ENCODE measurements around the gene TAF4. TPM values are rescaled to one million over a fixed set of nuclear protein-coding genes. Genes with fewer than 3 reads are reported as not detected.
"Not testable (repeated sequence)": the region's sequence is repeated elsewhere in the genome, so short reads cannot be mapped to it uniquely, and the experiment has no call there.

TAF4 gene
- total and polyA plus RNA-seq, 3 experiments from 2014 or later: 1.4 to 21.0 (median 20.5) TPM

DNA sequence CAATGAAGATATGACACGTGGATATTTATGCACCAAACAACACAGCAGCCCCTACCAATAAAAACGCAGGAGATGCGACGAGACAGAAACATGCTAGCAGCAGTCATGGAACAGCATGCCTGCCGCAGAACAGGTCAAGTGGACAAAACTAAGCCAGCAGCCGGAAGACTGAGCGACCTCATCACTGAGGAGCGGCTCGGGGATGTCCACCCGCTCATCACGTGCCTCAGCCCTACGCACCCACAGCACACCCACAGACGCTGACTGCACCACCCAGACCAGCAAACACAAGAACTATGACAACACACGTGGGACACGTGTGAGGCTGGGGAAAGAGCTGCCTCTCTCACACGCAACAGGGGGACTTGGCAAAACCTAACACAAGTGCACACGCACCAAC is 81.7 kb downstream of the TAF4 start:
- Histone ChIP-seq H3K36me3 (ENCODE audit: insufficient read depth, low read length) (peaks cover 11% of the 10 kb centered on the region), H3K4me1 (ENCODE audit: insufficient read depth, low read length) (peaks cover 13% of the 10 kb centered on the region), H3K27me3 (ENCODE audit: insufficient read depth, low read length, poor library complexity, severe bottlenecking) (no peaks in the 10 kb centered on the region), H3K9me3 (ENCODE audit: low read length) (peaks cover 11% of the 10 kb centered on the region), H3K27ac (ENCODE audit: low read depth, low read length) (no peak overlapping the region), H3K4me3 (ENCODE audit: low read length) (no peak overlapping the region)
- H3K4me3 Mint-ChIP-seq: peak overlapping the region in 2 of 7 donors; percentile 15 to 32
- peak overlapping the region in 3 of 8 donors; percentile 33 to 51 (median 48) for H3K27ac Mint-ChIP-seq
- peaks cover 36 to 40% (median 38%) of the 10 kb centered on the region in 3 donors for H3K4me1 Mint-ChIP-seq
- H3K9me3 Mint-ChIP-seq: peaks cover 4 to 21% (median 17%) of the 10 kb centered on the region in 5 donors
- DNase-seq: no peak
- peaks cover 0 to 1% of the 10 kb centered on the region in 2 donors for H3K27me3 Mint-ChIP-seq
- CTCF ChIA-PET: no interaction called here
- H3K36me3 Mint-ChIP-seq: peaks cover 22 to 42% (median 37%) of the 10 kb centered on the region in 3 donors
- POLR2A ChIA-PET: no interaction called here

DNA sequence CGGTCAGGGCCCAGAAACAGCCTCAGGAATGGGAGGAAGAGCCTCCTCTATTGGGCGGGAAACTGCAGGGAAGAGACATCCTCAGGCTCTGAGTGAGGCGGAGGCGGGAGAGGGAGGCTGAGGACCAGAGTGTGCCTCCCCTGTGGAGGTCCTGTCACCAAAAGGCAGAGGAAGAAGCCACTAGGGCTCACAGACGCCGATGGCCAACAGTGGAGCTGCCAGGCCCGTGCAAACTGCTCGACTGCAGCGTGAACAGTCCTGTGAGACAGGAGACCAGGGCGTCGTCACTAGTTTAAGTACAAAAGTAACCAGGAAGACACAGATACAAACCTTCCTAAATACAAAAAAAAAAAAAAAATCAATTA is 82.7 kb downstream of the TAF4 start:
- Mint-ChIP-seq H3K36me3 (peaks cover 18 to 36% (median 30%) of the 10 kb centered on the region in 3 donors), H3K27ac (peak overlapping the region in 2 of 8 donors; percentile 54 to 77)

DNA sequence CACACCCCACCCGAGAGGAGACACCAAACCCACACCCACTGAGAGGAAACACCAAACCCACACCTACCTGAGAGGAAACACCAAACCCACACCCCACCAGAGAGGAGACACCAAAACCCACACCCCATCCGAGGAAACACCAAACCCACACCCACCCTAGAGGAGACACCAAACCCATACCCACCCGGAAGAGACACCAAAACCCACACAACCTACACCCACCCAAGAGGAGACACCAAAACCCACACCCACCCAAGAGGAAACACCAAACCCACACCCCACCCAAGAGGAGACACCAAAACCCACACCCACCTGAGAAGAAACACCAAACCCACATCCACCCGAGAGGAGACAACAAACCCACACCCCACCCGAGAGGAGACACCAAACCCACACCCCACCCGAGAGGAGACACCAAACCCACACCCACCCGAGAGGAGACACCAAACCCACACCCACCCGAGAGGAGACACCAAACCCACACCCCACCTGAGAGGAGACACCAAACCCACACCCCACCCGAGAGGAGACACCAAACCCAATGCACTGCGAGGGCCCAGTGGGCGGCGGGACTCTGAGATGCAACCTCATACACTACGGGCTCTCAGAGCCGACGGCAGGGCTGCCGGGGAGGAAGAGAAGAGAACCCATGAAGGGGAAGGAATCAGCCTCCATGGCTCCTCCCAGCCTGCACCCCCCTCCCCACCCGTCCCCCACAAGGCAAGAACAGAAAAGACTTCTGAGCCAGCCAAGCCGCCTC is 83.3 kb downstream of the TAF4 start:
- ChIA-PET POLR2A (no interaction called here), CTCF (no interaction called here)
- DNase-seq: peak in 1 of 5 donors; percentile 14
- Histone ChIP-seq H3K9me3 (ENCODE audit: low read length) (peaks cover 11% of the 10 kb centered on the region), H3K36me3 (ENCODE audit: insufficient read depth, low read length) (peaks cover 6% of the 10 kb centered on the region), H3K27ac (ENCODE audit: low read depth, low read length) (no peak overlapping the region), H3K4me3 (ENCODE audit: low read length) (no peak overlapping the region), H3K27me3 (ENCODE audit: insufficient read depth, low read length, poor library complexity, severe bottlenecking) (no peaks in the 10 kb centered on the region), H3K4me1 (ENCODE audit: insufficient read depth, low read length) (peaks cover 13% of the 10 kb centered on the region)
- peaks cover 15 to 32% (median 26%) of the 10 kb centered on the region in 3 donors for H3K36me3 Mint-ChIP-seq
- peaks cover 35 to 36% (median 35%) of the 10 kb centered on the region in 3 donors for H3K4me1 Mint-ChIP-seq
- peaks cover 0 to 1% of the 10 kb centered on the region in 2 donors for H3K27me3 Mint-ChIP-seq
- H3K9me3 Mint-ChIP-seq: peaks cover 4 to 21% (median 17%) of the 10 kb centered on the region in 5 donors
- peak overlapping the region; percentile 63 to 93 (median 74) for H3K27ac Mint-ChIP-seq
- H3K4me3 Mint-ChIP-seq: peak overlapping the region in 5 of 7 donors; percentile 18 to 51 (median 47)

More for the DNA sequence above, 82.7 kb downstream of the TAF4 start:
- Histone ChIP-seq H3K4me3 (ENCODE audit: low read length) (no peak overlapping the region), H3K4me1 (ENCODE audit: insufficient read depth, low read length) (peaks cover 13% of the 10 kb centered on the region), H3K27ac (ENCODE audit: low read depth, low read length) (no peak overlapping the region), H3K9me3 (ENCODE audit: low read length) (peaks cover 11% of the 10 kb centered on the region), H3K27me3 (ENCODE audit: insufficient read depth, low read length, poor library complexity, severe bottlenecking) (no peaks in the 10 kb centered on the region), H3K36me3 (ENCODE audit: insufficient read depth, low read length) (peaks cover 10% of the 10 kb centered on the region)
- peaks cover 35 to 38% (median 36%) of the 10 kb centered on the region in 3 donors for H3K4me1 Mint-ChIP-seq
- H3K4me3 Mint-ChIP-seq: no peak overlapping the region
- POLR2A ChIA-PET: no interaction called here
- no peak for DNase-seq
- peaks cover 4 to 21% (median 17%) of the 10 kb centered on the region in 5 donors for H3K9me3 Mint-ChIP-seq
- CTCF ChIA-PET: no interaction called here
- H3K27me3 Mint-ChIP-seq: peaks cover 0 to 1% of the 10 kb centered on the region in 2 donors

DNA sequence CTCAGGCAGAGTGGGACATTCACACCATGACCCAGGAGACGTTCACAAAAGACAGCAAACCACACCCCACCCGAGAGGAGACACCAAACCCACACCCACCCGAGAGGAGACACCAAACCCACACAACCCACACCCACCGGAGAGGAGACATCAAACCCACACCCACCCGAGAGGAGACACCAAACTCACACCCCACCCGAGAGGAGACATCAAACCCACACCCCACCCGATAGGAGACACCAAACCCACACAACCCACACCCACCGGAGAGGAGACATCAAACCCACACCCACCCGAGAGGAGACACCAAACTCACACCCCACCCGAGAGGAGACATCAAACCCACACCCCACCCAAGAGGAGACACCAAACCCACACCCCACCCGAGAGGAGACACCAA is 84.0 kb downstream of the TAF4 start:
- Mint-ChIP-seq H3K36me3 (peaks cover 9 to 29% (median 19%) of the 10 kb centered on the region in 3 donors), H3K27ac (peak overlapping the region; percentile 49 to 95 (median 70)), H3K4me1 (peaks cover 32 to 34% (median 32%) of the 10 kb centered on the region in 3 donors), H3K9me3 (peaks cover 4 to 19% (median 17%) of the 10 kb centered on the region in 5 donors), H3K4me3 (peak overlapping the region in 2 of 7 donors; percentile 24 to 73)
- H3K27me3 ChIP-seq (ENCODE audit: insufficient read depth, low read length, poor library complexity, severe bottlenecking); H3K36me3 ChIP-seq (ENCODE audit: insufficient read depth, low read length); POLR2A ChIA-PET; H3K4me3 ChIP-seq (ENCODE audit: low read length); H3K27me3 Mint-ChIP-seq; CTCF ChIA-PET; H3K27ac ChIP-seq (ENCODE audit: low read depth, low read length): not testable (repeated sequence)
- Histone ChIP-seq H3K9me3 (ENCODE audit: low read length) (peaks cover 11% of the 10 kb centered on the region), H3K4me1 (ENCODE audit: insufficient read depth, low read length) (peaks cover 11% of the 10 kb centered on the region)
- peak in 1 of 5 donors; percentile 6 for DNase-seq

DNA sequence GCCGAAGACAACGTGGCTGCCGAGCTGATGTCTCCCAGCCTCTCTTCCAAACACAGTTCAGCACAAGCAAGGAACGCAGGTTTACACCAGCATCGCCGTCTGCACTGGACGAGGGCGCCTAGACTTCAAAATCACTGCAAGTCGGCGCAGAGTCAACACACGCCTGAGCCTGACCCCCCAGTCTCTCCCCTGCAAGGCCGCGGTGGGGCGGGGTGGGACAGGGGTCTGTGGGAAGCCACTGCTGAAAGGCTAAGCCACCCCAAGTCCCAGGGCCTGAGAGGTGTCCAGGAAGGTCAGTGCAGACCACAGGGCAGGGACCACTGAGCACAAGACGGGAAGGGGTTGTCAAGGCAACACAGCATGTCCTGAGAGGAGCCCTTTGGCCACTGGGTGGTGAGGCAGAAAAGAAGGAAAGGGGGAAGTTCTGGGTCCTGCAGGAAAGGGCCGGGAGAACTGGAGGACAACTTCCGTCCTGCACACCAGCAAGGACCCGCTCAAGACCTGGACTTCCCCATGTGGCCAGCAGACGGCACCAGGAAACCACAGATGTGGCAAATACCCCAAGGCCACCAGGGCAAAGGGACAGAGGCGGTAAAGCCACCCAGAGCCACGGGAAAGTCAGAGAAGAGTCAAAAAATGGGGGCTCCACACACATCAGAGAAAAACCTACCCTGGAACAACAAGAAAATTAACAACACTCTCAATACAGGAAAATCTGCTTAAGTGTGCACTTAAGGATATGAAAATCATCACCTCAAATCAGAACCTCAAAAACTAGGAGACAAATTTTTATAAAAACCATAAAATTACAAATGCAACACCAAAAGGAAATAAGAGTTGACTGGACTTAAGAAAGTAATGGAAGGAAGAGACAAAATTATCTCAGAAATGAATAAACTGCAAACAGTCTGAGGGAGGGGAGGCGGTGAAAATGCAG is 84.8 kb downstream of the TAF4 start:
- peaks cover 4 to 17% (median 13%) of the 10 kb centered on the region in 5 donors for H3K9me3 Mint-ChIP-seq
- H3K36me3 ChIP-seq (ENCODE audit: insufficient read depth, low read length): no peaks in the 10 kb centered on the region
- H3K27ac Mint-ChIP-seq: peak overlapping the region in 7 of 8 donors; percentile 20 to 95 (median 59)
- H3K4me3 ChIP-seq (ENCODE audit: low read length): no peak overlapping the region
- H3K4me1 ChIP-seq (ENCODE audit: insufficient read depth, low read length): peaks cover 9% of the 10 kb centered on the region
- ChIA-PET POLR2A (no interaction called here), CTCF (no interaction called here)
- peaks cover 0 to 1% of the 10 kb centered on the region in 2 donors for H3K27me3 Mint-ChIP-seq
- H3K9me3 ChIP-seq (ENCODE audit: low read length): peaks cover 11% of the 10 kb centered on the region
- peak overlapping the region in 5 of 7 donors; percentile 15 to 73 (median 32) for H3K4me3 Mint-ChIP-seq
- DNase-seq: no peak
- H3K27me3 ChIP-seq (ENCODE audit: insufficient read depth, low read length, poor library complexity, severe bottlenecking): no peaks in the 10 kb centered on the region
- no peak overlapping the region for H3K27ac ChIP-seq (ENCODE audit: low read depth, low read length)
- H3K36me3 Mint-ChIP-seq: peaks cover 9 to 31% (median 14%) of the 10 kb centered on the region in 3 donors
- H3K4me1 Mint-ChIP-seq: peaks cover 27 to 30% (median 28%) of the 10 kb centered on the region in 3 donors

DNA sequence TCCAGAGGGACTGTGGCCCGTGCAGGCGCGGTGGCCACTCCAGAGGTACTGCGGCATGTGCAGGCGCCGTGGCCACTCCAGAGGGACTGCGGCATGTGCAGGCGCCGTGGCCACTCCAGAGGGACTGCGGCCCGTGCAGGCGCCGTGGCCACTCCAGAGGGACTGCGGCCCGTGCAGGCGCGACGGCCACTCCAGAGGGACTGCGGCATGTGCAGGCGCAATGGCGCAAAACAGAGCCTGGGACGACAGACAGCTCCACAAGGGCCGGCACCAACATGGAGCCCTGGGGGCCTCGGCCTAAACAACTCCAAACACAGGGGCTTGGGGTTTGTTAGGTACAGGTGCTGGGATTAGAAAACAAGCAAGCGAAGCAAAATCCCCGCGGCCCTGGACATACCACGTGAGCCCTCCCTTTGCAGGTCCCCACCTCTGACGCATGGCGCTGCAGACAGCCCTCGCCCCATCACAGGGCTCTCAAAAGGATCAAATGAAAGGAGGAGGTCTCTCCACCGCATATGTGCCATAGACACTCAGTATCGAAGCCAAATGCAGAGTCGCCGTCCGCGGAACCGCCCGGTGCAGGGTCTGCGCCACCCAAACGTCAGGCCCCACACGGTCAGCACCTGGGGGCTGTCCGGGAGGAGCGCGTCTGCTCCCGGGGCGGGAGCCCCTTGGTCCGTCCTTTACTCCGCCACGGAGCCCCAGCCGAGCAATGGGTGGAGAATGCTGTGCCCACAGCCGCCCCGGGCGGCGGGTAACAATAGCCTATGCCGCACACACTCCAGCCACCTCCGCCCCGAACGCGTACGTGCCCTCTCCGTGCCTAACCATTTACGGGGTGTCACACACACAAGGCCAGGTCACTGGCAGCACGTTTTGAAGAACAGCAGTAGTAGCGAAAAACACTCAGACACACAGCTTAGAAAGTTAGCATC is 85.7 kb downstream of the TAF4 start:
- peaks cover 0 to 1% of the 10 kb centered on the region in 2 donors for H3K27me3 Mint-ChIP-seq
- peaks cover 6% of the 10 kb centered on the region for H3K9me3 ChIP-seq (ENCODE audit: low read length)
- H3K27me3 ChIP-seq (ENCODE audit: insufficient read depth, low read length, poor library complexity, severe bottlenecking): no peaks in the 10 kb centered on the region
- no peak overlapping the region for H3K27ac ChIP-seq (ENCODE audit: low read depth, low read length)
- no peak overlapping the region for H3K27ac Mint-ChIP-seq
- no peak overlapping the region for H3K4me3 ChIP-seq (ENCODE audit: low read length)
- DNase-seq: no peak
- no peaks in the 10 kb centered on the region for H3K36me3 ChIP-seq (ENCODE audit: insufficient read depth, low read length)
- H3K36me3 Mint-ChIP-seq: peaks cover 10 to 38% (median 15%) of the 10 kb centered on the region in 3 donors
- ChIA-PET POLR2A (no interaction called here), CTCF (no interaction called here)
- peak overlapping the region in 1 of 7 donors; percentile 37 for H3K4me3 Mint-ChIP-seq
- H3K9me3 Mint-ChIP-seq: peaks cover 4 to 17% (median 9%) of the 10 kb centered on the region in 5 donors
- H3K4me1 Mint-ChIP-seq: peaks cover 27 to 30% (median 28%) of the 10 kb centered on the region in 3 donors
- H3K4me1 ChIP-seq (ENCODE audit: insufficient read depth, low read length): peaks cover 9% of the 10 kb centered on the region

DNA sequence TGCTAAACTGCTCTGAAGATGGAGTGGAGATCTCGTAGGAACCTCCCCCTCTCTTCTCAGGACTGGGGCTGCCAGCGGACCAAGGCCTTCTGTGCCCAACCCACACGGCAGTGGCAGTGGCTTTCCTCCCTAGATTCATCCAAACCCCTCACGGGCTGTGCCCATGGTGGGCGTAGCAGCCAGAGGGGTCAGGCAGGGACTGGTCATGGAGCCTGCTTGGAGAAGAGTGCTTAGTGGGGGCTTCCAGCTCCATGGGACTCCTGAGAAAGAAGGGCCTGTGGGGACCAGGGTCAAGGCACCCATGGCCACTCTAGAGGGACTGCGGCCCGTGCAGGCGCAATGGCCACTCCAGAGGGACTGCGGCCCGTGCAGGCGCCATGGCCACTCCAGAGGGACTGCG is 86.6 kb downstream of the TAF4 start:
- CTCF ChIA-PET: no interaction called here
- Histone ChIP-seq H3K9me3 (ENCODE audit: low read length) (peaks cover 6% of the 10 kb centered on the region), H3K4me3 (ENCODE audit: low read length) (no peak overlapping the region)

More for the DNA sequence above, 86.6 kb downstream of the TAF4 start:
- Histone ChIP-seq H3K27ac (ENCODE audit: low read depth, low read length) (no peak overlapping the region), H3K27me3 (ENCODE audit: insufficient read depth, low read length, poor library complexity, severe bottlenecking) (no peaks in the 10 kb centered on the region), H3K4me1 (ENCODE audit: insufficient read depth, low read length) (peaks cover 9% of the 10 kb centered on the region), H3K36me3 (ENCODE audit: insufficient read depth, low read length) (peaks cover under 1% of the 10 kb centered on the region)
- POLR2A ChIA-PET: no interaction called here
- Mint-ChIP-seq H3K4me3 (no peak overlapping the region), H3K27ac (no peak overlapping the region), H3K9me3 (peaks cover 4 to 16% (median 9%) of the 10 kb centered on the region in 5 donors), H3K4me1 (peaks cover 24 to 28% (median 26%) of the 10 kb centered on the region in 3 donors), H3K27me3 (peaks cover 0 to 1% of the 10 kb centered on the region in 2 donors), H3K36me3 (peaks cover 10 to 42% (median 17%) of the 10 kb centered on the region in 3 donors)
- DNase-seq: no peak

Measured in CD8-positive, alpha-beta memory T cell (primary cell).